Measurements from ENCODE around the gene LIN28A.

GRCh38 chr1:26373789-26374188 is 36.8 kb upstream of the LIN28A start:
- TF ChIP-seq CTCF (IDR thresholded peaks at IDR 0.05) (no peak), POLR2A (IDR thresholded peaks at IDR 0.05) (no peak), EP300 (IDR thresholded peaks at IDR 0.05) (no peak)

Data from sigmoid colon (tissue), 4 donors.